Naive B cell (primary cell): ENCODE data around the gene CLEC19A. TPM values are rescaled to one million over a fixed set of nuclear protein-coding genes. Genes with fewer than 3 reads are reported as not detected.

Experiments used
- ATAC-seq, 2 donors: fragments of 150-1000 bp; cut with Tn5 transposase; 2 replicates each; pipeline ENCODE4 v1.10.0; 2021; ENCODE audit warnings: low read depth in 2 of 2, mild to moderate bottlenecking in 2 of 2, moderate library complexity in 2 of 2
- DNase-seq: peaks from one replicate; pipeline ENCODE4 v3.0.0; 2022
- H3K27ac Mint-ChIP-seq, 6 donors: one replicate each; pipeline ENCODE4 v1.8.0; 2020 to 2022; ENCODE audit warnings: mild to moderate bottlenecking in 6 of 6, mixed read lengths in 6 of 6, moderate library complexity in 5 of 6, inconsistent platforms in 2 of 6
- H3K27me3 Mint-ChIP-seq, 3 donors: one replicate each; pipeline ENCODE4 v1.8.0; 2021 to 2022; ENCODE audit warnings: mixed read lengths in 3 of 3, mild to moderate bottlenecking in 1 of 3
- H3K36me3 Mint-ChIP-seq, 2 donors: one replicate each; pipeline ENCODE4 v1.8.0; 2020 to 2022; ENCODE audit warnings: mixed read lengths in 2 of 2, inconsistent platforms in 1 of 2, mild to moderate bottlenecking in 1 of 2
- H3K4me1 Mint-ChIP-seq, 3 donors: one replicate each; pipeline ENCODE4 v1.8.0; 2020 to 2022; ENCODE audit warnings: mixed read lengths in 3 of 3, inconsistent platforms in 1 of 3, mild to moderate bottlenecking in 1 of 3, moderate library complexity in 1 of 3
- H3K4me3 Mint-ChIP-seq, 8 donors: one replicate each; pipeline ENCODE4 v1.8.0; 2020 to 2022; ENCODE audit warnings: mild to moderate bottlenecking in 8 of 8, mixed read lengths in 8 of 8, moderate library complexity in 8 of 8, inconsistent platforms in 2 of 8
- H3K9me3 Mint-ChIP-seq, 7 donors: one replicate each; pipeline ENCODE4 v1.8.0; 2020 to 2022; ENCODE audit warnings: mixed read lengths in 7 of 7, mild to moderate bottlenecking in 5 of 7, inconsistent platforms in 2 of 7, moderate library complexity in 1 of 7
- polyA plus RNA-seq, 6 donors: library from polyadenylated mRNA; unstranded; fragments of 300-500 nt; fragmentation: Illumina TruSeq; gene quantifications; one replicate each; pipeline ENCODE4 v1.2.3, GENCODE V29; 2021; ENCODE audit warnings: low read depth in 6 of 6

Gene CLEC19A
- polyA plus RNA-seq, 6 donors from 2014 or later: not detected

- Mint-ChIP-seq H3K36me3 (no peaks in the 10 kb centered on the region), H3K27ac (no peak overlapping the region), H3K4me3 (no peak overlapping the region), H3K4me1 (peaks cover 0 to 6% (median 0%) of the 10 kb centered on the region in 3 donors), H3K27me3 (peaks cover 7 to 27% (median 14%) of the 10 kb centered on the region in 3 donors), H3K9me3 (peaks cover 0 to 2% (median under 1%) of the 10 kb centered on the region in 7 donors)
- ATAC-seq (no peak), DNase-seq (no peak)
Measured at GRCh38 chr16:19348125-19348524, 62.6 kb downstream of the CLEC19A start.

- H3K27me3 Mint-ChIP-seq: peaks cover 5 to 27% (median 14%) of the 10 kb centered on the region in 3 donors
- no peaks in the 10 kb centered on the region for H3K9me3 Mint-ChIP-seq
- ATAC-seq (no peak), DNase-seq (no peak)
- no peak overlapping the region for H3K4me3 Mint-ChIP-seq
- H3K36me3 Mint-ChIP-seq: no peaks in the 10 kb centered on the region
- H3K27ac Mint-ChIP-seq: peak overlapping the region in 1 of 6 donors; percentile 44
- peaks cover 0 to 6% (median 0%) of the 10 kb centered on the region in 3 donors for H3K4me1 Mint-ChIP-seq
Measured at GRCh38 chr16:19348578-19349315, 63.2 kb downstream of the CLEC19A start.

- no peak overlapping the region for H3K27ac Mint-ChIP-seq
- no peak overlapping the region for H3K4me3 Mint-ChIP-seq
- H3K9me3 Mint-ChIP-seq: no peaks in the 10 kb centered on the region
Measured at GRCh38 chr16:19354371-19354770, 68.8 kb downstream of the CLEC19A start.

GRCh38 chr16:19356024-19356952, 70.8 kb downstream of the CLEC19A start:
- ATAC-seq (no peak), DNase-seq (no peak)
- Mint-ChIP-seq H3K36me3 (no peaks in the 10 kb centered on the region), H3K9me3 (peaks cover 0 to 2% (median 0%) of the 10 kb centered on the region in 7 donors), H3K4me1 (peaks cover 0 to 5% (median 0%) of the 10 kb centered on the region in 3 donors), H3K4me3 (no peak overlapping the region), H3K27me3 (no peaks in the 10 kb centered on the region), H3K27ac (no peak overlapping the region)

More at GRCh38 chr16:19354371-19354770, 68.8 kb downstream of the CLEC19A start:
- H3K36me3 Mint-ChIP-seq: no peaks in the 10 kb centered on the region
- H3K4me1 Mint-ChIP-seq: peaks cover 0 to 5% (median 0%) of the 10 kb centered on the region in 3 donors
- no peak for DNase-seq
- ATAC-seq: no peak
- peaks cover 0 to 10% (median 1%) of the 10 kb centered on the region in 3 donors for H3K27me3 Mint-ChIP-seq

GRCh38 chr16:19359556-19359955, 74.0 kb downstream of the CLEC19A start:
- Mint-ChIP-seq H3K36me3 (no peaks in the 10 kb centered on the region), H3K4me3 (no peak overlapping the region), H3K27me3 (no peaks in the 10 kb centered on the region), H3K4me1 (peaks cover 0 to 5% (median 0%) of the 10 kb centered on the region in 3 donors), H3K9me3 (peaks cover 0 to 2% (median 0%) of the 10 kb centered on the region in 7 donors), H3K27ac (peak overlapping the region in 1 of 6 donors; percentile 37)
- ATAC-seq (no peak), DNase-seq (no peak)

Other genes starting within 250 kb of the CLEC19A start
- gene COQ7, start 218.1 kb upstream of the CLEC19A start, polyA plus RNA-seq: 10 to 100 TPM; 21.5 to 50.0 (median 30.6) TPM
- gene ITPRIPL2, start 171.8 kb upstream of the CLEC19A start, polyA plus RNA-seq: under 1 TPM in 5 of 6 donors, not detected in 1; 0.27 to 0.95 (median 0.58) TPM
- 10 to 100 TPM; 23.6 to 51.9 (median 33.1) TPM for gene SYT17, start 117.5 kb upstream of the CLEC19A start, polyA plus RNA-seq
- gene TMC5, start 132.2 kb downstream of the CLEC19A start, polyA plus RNA-seq: not detected
- gene GDE1, start 236.4 kb downstream of the CLEC19A start, polyA plus RNA-seq: 10 to 100 TPM; 25.2 to 36.3 (median 28.2) TPM
- 10 to 100 TPM in 2 of 6 donors, 1 to 10 TPM in 4; 5.1 to 12.6 (median 9.6) TPM for gene CCP110, start 238.2 kb downstream of the CLEC19A start, polyA plus RNA-seq